HepG2 (cell line): ENCODE data around the gene LILRB5.
"Not testable (repeated sequence)": the region's sequence is repeated elsewhere in the genome, so short reads cannot be mapped to it uniquely, and the experiment has no call there.

Source experiments
- EHMT2 ChIP-seq: fragments of 200-600 bp; sonication (generic); IDR thresholded peaks from 2 replicates; pipeline ENCODE4 v1.7.0; 2017; ENCODE audit warnings: antibody characterized with exemption, low read depth, low read length, borderline replicate concordance
- RAD21 ChIP-seq: fragments of 450-650 bp; formaldehyde crosslinking; IDR thresholded peaks from 2 replicates; pipeline ENCODE4 v1.5.0; 2020; ENCODE audit warnings: mild to moderate bottlenecking
- ZFP41 ChIP-seq: sonication (generic); formaldehyde crosslinking; IDR thresholded peaks from 2 replicates; pipeline ENCODE4 v1.4.0; 2020; ENCODE audit warnings: mild to moderate bottlenecking, missing genetic modification reagents, borderline replicate concordance
- ZNF251 ChIP-seq: sonication (generic); formaldehyde crosslinking; IDR thresholded peaks from 2 replicates; pipeline ENCODE4 v1.9.0; 2021; ENCODE audit warnings: mild to moderate bottlenecking, missing genetic modification reagents
- ZNF326 ChIP-seq: sonication (generic); formaldehyde crosslinking; IDR thresholded peaks from 2 replicates; pipeline ENCODE4 v1.4.0; 2020; ENCODE audit warnings: missing genetic modification reagents, borderline replicate concordance
- TF ChIP-seq, protein P1 (sequence below): sonication (generic); formaldehyde crosslinking; IDR thresholded peaks from 2 replicates; pipeline ENCODE4 v1.5.0; 2020; ENCODE audit warnings: mild to moderate bottlenecking, missing genetic modification reagents, moderate library complexity

DNA sequence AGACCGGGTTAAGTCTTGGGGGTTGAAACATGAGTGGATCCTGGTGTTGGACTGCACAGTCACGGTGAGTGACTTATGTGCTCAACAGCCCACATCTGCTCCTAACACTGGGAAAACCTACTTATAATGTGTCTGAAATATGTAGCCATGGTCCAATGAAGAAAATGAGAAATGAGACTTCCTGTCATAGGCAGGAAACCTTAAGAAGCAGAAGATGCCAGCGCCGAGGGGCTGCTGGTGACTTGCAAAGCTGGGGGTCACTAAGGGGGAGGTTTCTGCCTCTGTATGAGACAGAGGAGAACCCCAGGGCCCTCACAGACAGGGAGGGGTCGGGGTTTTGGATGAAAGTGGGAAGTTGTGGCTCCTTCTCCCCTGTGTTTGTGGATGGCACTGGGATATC lies 15.1 kb upstream of the LILRB5 start:
- not testable (repeated sequence) for TF ChIP-seq EHMT2; ZFP41; ZNF251; RAD21 (CRISPR knock-in tag); ZNF326 (CRISPR knock-in tag)
- TF ChIP-seq, protein P1, sequence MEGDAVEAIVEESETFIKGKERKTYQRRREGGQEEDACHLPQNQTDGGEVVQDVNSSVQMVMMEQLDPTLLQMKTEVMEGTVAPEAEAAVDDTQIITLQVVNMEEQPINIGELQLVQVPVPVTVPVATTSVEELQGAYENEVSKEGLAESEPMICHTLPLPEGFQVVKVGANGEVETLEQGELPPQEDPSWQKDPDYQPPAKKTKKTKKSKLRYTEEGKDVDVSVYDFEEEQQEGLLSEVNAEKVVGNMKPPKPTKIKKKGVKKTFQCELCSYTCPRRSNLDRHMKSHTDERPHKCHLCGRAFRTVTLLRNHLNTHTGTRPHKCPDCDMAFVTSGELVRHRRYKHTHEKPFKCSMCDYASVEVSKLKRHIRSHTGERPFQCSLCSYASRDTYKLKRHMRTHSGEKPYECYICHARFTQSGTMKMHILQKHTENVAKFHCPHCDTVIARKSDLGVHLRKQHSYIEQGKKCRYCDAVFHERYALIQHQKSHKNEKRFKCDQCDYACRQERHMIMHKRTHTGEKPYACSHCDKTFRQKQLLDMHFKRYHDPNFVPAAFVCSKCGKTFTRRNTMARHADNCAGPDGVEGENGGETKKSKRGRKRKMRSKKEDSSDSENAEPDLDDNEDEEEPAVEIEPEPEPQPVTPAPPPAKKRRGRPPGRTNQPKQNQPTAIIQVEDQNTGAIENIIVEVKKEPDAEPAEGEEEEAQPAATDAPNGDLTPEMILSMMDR (CRISPR knock-in tag) = not testable (repeated sequence)
